Gastrocnemius medialis (tissue), 4 donors: ENCODE data around the gene STUB1. TPM values are rescaled to one million over a fixed set of nuclear protein-coding genes. Genes with fewer than 3 reads are reported as not detected.
A peak's percentile ranks its signal among the peaks of the same experiment; 100 is the strongest.

Source experiments
- ATAC-seq, 2 donors: fragments of 150-250 bp; one replicate each; pipeline ENCODE4 v1.9.1; 2016
- DNase-seq, 2 donors: peaks; one replicate each; pipeline ENCODE4 v3.0.0-alpha.2; 2019
- H3K27ac ChIP-seq, 4 donors: fragments of 200-600 bp; sonication (generic); 1 replicate in 1 of 4; 2 replicates in 3 of 4; pipeline ENCODE4 v1.5.1; 2016 to 2018; ENCODE audit warnings: mild to moderate bottlenecking in 2 of 4, moderate library complexity in 1 of 4
- H3K27me3 ChIP-seq, 3 donors: fragments of 200-600 bp; sonication (generic) in 2 of 3; 1 replicate in 1 of 3; 2 replicates in 2 of 3; pipeline versions ENCODE4 v1.5.1 to v1.6.0; 2016 to 2019; ENCODE audit warnings: mild to moderate bottlenecking in 1 of 3, moderate library complexity in 1 of 3
- H3K36me3 ChIP-seq, 2 donors: fragments of 200-600 bp; sonication (generic) in 1 of 2; one replicate each; pipeline ENCODE4 v1.5.1; 2017 to 2018
- H3K4me1 ChIP-seq, 2 donors: fragments of 200-600 bp; sonication (generic) in 1 of 2; one replicate each; pipeline ENCODE4 v1.5.1; 2016 to 2017; ENCODE audit warnings: mild to moderate bottlenecking in 2 of 2
- H3K4me3 ChIP-seq, 4 donors: fragments of 200-600 bp; sonication (generic) in 3 of 4; 1 replicate in 1 of 4; 2 replicates in 3 of 4; pipeline ENCODE4 v1.5.1; 2016 to 2019; ENCODE audit warnings: mild to moderate bottlenecking in 2 of 4
- H3K9me3 ChIP-seq, 3 donors: fragments of 200-600 bp; sonication (generic) in 2 of 3; 1 replicate in 1 of 3; 2 replicates in 2 of 3; pipeline ENCODE4 v1.5.1; 2016 to 2019
- CTCF ChIP-seq, 5 experiments: fragments of 450-650 bp in 3 of 5; fragments of 200-600 bp in 2 of 5; sonication (generic) in 2 of 5; IDR thresholded peaks in 4 of 5; conservative IDR thresholded peaks in 1 of 5; 1 replicate in 4 of 5; 2 replicates in 1 of 5; pipeline ENCODE4 v1.5.1; 2016 to 2019; ENCODE audit warnings: antibody characterized with exemption in 5 of 5, mild to moderate bottlenecking in 3 of 5, moderate library complexity in 3 of 5
- POLR2A ChIP-seq, 2 donors: fragments of 450-650 bp; IDR thresholded peaks; one replicate each; pipeline ENCODE4 v1.6.1; 2017; ENCODE audit warnings: antibody characterized with exemption in 2 of 2, mild to moderate bottlenecking in 2 of 2, moderate library complexity in 2 of 2
- in situ Hi-C, 4 donors: fragments of 200-750 bp; cut with MboI; loops; one replicate each; pipeline versions ENCODE4 v1.15.0 to v1.8.0; 2017; ENCODE audit warnings: low sequenced_read_pairs in 4 of 4
- intact Hi-C: fragments of 100-400 bp; cut with DNase I; formaldehyde crosslinking; loops from one replicate; pipeline ENCODE4 v1.15.1; 2023; ENCODE audit warnings: low total_unique reads
- total RNA-seq, 4 donors: library from RNA; depleted of rRNA; stranded (reverse); fragments of >200 nt; gene quantifications; one replicate each; pipeline versions ENCODE4 v1.1.0 to v1.2.3, GENCODE V29; 2016

The STUB1 gene
- total RNA-seq, 4 donors from 2014 or later = 144 to 229 (median 204) TPM

GRCh38 chr16:633336-634050 lies 46.7 kb upstream of the STUB1 start:
- no peak for TF ChIP-seq CTCF (IDR thresholded peaks at IDR 0.05 in 4 of 5, conservative IDR thresholded peaks at IDR 0.05 in 1 of 5)
- no peak for TF ChIP-seq POLR2A (IDR thresholded peaks at IDR 0.05)
- Histone ChIP-seq H3K9me3 (no peaks in the 10 kb centered on the region), H3K27ac (no peak overlapping the region), H3K36me3 (peaks cover 0 to 8% of the 10 kb centered on the region in 2 donors), H3K4me3 (no peak overlapping the region), H3K27me3 (no peaks in the 10 kb centered on the region), H3K4me1 (peaks cover 23 to 28% of the 10 kb centered on the region in 2 donors)
- in situ Hi-C loops = no loop called here
- intact Hi-C loops = no loop called here
- ATAC-seq = no peak
- no peak for DNase-seq

GRCh38 chr16:634051-634670 lies 46.0 kb upstream of the STUB1 start:
- no peak for TF ChIP-seq CTCF (IDR thresholded peaks at IDR 0.05 in 4 of 5, conservative IDR thresholded peaks at IDR 0.05 in 1 of 5)
- TF ChIP-seq POLR2A (IDR thresholded peaks at IDR 0.05) = no peak
- intact Hi-C loops (no loop called here), in situ Hi-C loops (no loop called here)
- Histone ChIP-seq H3K9me3 (no peaks in the 10 kb centered on the region), H3K4me3 (no peak overlapping the region), H3K36me3 (peaks cover 0 to 8% of the 10 kb centered on the region in 2 donors), H3K27ac (no peak overlapping the region), H3K27me3 (no peaks in the 10 kb centered on the region), H3K4me1 (peaks cover 23 to 28% of the 10 kb centered on the region in 2 donors)
- ATAC-seq = no peak
- DNase-seq = no peak

- H3K27me3 ChIP-seq = no peaks in the 10 kb centered on the region
- peak overlapping the region in 1 of 4 donors; percentile 97 for H3K27ac ChIP-seq
- intact Hi-C loops (no loop called here), in situ Hi-C loops (no loop called here)
- peaks cover 18 to 24% of the 10 kb centered on the region in 2 donors for H3K4me1 ChIP-seq
- no peak for DNase-seq
- TF ChIP-seq CTCF (IDR thresholded peaks at IDR 0.05 in 4 of 5, conservative IDR thresholded peaks at IDR 0.05 in 1 of 5) (no peak), POLR2A (IDR thresholded peaks at IDR 0.05) (no peak)
- H3K36me3 ChIP-seq = peaks cover 0 to 8% of the 10 kb centered on the region in 2 donors
- no peaks in the 10 kb centered on the region for H3K9me3 ChIP-seq
- ATAC-seq = no peak
- peak overlapping the region in 2 of 4 donors; percentile 81 to 98 for H3K4me3 ChIP-seq
Observed at GRCh38 chr16:634996-635395, 45.2 kb upstream of the STUB1 start.

GRCh38 chr16:635573-636205 lies 44.5 kb upstream of the STUB1 start:
- Histone ChIP-seq H3K4me3 (peak overlapping the region; percentile 81 to 98 (median 96)), H3K36me3 (peaks cover 0 to 8% of the 10 kb centered on the region in 2 donors), H3K4me1 (peaks cover 17 to 24% of the 10 kb centered on the region in 2 donors), H3K27ac (peak overlapping the region; percentile 94 to 100 (median 98)), H3K27me3 (no peaks in the 10 kb centered on the region), H3K9me3 (no peaks in the 10 kb centered on the region)
- in situ Hi-C loops (no loop called here), intact Hi-C loops (loop anchor here (2.0 kb wide), 1 partner anchor 109 kb away; the partner anchor contains the start of gene CAPN15)
- DNase-seq (no peak), ATAC-seq (no peak)
- TF ChIP-seq POLR2A (IDR thresholded peaks at IDR 0.05) (no peak), CTCF (IDR thresholded peaks at IDR 0.05 in 4 of 5, conservative IDR thresholded peaks at IDR 0.05 in 1 of 5) (peak in 1 of 5 experiments; percentile 18)
